Measurements from ENCODE around the gene FEM1C.

The FEM1C gene, protein sequence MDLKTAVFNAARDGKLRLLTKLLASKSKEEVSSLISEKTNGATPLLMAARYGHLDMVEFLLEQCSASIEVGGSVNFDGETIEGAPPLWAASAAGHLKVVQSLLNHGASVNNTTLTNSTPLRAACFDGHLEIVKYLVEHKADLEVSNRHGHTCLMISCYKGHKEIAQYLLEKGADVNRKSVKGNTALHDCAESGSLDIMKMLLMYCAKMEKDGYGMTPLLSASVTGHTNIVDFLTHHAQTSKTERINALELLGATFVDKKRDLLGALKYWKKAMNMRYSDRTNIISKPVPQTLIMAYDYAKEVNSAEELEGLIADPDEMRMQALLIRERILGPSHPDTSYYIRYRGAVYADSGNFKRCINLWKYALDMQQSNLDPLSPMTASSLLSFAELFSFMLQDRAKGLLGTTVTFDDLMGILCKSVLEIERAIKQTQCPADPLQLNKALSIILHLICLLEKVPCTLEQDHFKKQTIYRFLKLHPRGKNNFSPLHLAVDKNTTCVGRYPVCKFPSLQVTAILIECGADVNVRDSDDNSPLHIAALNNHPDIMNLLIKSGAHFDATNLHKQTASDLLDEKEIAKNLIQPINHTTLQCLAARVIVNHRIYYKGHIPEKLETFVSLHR

DNA sequence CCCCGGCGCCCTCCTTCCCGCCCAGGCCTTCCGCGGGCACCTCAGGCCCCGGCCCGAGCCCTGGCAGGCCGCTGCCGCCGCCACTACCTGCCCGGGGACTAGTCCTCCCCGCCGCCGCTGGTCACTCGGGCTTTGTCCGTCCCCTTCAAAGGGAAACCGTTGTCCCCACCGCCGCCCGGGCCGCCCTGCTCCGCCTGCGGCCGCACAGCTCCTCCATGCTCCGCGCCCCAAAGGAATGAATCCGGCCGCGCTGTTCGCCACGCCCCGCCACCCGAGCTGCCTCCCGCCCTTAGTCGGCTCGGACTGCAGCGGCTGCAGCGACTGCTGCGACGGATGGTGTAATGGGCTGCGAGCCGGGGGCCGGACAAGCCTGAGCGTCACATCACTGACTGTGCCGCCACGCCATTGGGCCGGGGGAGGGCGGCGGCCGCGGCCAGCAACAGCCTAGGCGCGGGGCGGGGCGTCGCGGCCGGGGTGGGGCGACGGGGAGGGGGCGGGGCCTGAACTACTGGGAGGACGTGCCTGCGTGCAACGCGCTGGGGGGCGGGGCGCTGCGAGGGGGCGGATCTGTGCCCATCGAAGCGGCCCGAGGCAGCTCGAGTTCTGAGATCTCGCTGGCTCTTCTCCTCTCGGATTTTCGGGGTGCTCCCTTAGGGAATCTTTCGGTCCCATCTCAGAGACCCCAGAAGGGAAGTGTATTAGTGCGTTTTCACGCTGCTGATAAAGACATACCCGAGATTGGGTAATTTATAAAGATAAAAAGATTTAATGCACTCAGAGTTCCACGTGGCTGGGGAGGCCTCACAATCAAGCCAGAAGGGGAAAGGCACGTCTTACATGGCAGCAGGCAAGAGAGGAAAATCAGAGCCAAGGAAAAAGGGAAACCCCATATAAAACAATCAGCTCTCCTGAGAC is at the start of gene FEM1C:
TSS of gene FEM1C (minus strand) at position 340 of the 915 bp plus-strand sequence. CDS start 1,282 bp downstream, outside the sequence.
- DNase-seq (ENCODE audit: low spot score): peak; percentile 95

DNA sequence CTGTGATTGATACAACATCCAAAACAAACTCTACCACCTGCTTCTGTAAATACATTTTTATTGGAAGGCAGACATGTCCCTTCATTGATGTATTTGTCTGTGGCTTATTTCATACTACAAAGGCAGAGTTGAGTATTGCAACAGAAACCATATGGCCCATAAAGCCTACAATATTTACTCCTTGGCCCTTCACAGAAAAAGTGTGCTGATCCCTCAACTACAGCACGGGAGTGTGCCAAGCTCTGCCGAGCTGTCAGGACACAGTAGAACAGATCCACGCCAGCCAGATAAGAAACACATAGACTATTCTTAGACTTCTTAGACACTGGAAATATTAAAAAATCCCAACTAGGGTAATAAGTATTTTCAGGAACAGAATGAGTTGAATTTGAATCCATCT is 44.5 kb upstream of the FEM1C start:
- no peak for DNase-seq (ENCODE audit: low spot score)

DNA sequence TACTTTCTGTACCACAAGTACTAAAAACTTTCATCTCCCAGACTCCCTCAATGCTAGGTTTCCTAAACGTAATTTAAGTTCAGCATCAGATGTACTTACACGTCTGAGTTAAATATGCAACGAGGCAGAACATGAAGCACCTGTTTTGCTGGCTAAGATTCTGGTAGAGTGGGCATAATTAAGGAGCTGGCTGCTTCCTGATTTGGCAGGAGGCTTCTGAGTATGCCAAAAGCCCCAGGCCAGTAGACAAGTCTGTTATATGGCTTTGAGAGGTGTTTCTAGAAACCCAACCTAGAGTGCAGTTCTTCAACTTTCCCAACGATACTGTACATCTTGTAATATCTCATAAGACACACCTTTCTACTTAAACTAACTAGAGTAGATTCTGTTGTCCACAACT is 44.1 kb upstream of the FEM1C start:
- DNase-seq (ENCODE audit: low spot score): peak; percentile 74

DNA sequence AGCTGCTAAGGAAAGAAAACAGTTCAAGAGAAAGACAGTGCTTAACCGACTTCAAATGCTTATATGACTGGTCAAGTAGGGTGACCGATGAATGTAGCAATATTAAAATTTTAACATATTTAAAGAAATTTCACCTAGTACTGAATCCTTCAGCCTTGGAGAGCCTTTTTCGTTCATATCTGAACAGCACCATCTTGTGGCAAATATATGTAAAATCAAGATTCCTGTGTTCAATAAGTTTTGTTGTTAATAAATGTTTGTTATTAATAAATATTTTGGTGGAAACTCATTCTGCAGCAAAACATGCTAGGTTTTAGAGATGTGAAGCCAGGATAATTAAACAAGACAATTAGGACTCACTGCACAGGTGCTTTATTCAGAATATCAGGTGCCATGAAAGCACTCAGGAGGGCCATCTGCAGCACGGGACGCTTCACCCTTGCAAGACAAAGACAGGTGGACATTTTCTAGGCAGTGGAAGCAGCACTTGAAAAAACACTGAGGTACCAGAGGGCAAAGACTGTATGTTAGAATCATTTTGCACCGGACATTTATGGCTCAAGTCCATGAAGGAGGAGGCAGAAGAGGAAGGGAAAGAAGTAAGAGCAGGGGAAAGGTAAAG is 42.1 kb upstream of the FEM1C start:
- peak; percentile 56 for DNase-seq (ENCODE audit: low spot score)

DNA sequence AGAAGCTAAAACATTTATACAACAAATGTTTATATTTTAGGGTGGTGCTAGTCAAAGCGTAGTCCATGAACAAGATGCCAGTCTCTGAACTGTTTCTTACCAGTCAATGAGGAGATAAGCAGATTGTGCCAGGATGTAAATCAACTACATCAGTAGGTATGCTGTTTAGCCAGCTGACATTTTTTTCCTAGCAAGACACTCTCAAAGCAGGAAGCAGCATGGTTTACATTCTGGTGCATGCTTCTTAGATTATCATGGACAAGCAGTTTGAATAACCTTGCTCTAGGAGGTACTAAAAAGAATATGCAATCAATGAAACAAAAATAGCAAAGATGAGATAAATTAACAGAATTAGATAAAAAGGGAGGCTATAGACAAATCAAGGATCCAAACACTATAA is 40.7 kb upstream of the FEM1C start:
- no peak for DNase-seq (ENCODE audit: low spot score)

DNA sequence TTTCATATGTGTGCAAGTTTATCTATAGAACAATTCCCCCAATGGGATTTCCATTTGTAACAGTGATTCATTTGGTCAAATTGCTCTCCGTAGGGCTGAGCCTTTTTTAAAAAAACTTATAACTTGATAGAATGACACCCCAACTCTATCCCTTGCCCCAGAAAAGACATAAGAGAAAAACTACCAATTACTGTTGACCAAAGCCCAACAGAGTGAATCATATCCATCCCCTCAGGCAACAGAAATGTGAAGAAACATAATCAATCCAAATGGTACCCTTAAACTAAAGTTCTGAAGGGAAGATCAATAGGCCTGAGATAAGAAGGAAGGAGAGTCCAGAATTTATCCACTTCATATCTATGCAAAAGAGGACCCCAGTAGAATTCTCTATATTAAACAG is 39.9 kb upstream of the FEM1C start:
- no peak for DNase-seq (ENCODE audit: low spot score)

DNA sequence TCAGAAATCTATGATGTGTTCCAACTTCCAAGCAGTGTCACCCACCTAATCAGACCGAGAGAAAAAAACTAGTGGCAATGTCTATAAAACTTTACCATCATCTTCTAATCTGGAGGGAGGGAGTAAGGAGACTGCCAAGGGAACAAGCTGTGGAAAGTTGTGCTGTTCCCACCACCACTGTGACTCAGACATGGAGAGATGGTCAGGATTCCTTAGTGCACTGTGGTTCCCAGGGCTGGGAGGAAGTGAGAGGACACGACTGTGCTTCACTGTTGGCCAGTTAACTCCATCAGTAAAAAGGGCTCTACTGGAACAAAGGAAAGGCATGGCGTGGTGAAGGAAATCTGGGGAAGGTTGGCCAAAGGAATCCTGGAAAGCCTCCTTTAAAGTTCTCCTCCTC is 38.9 kb upstream of the FEM1C start:
- DNase-seq (ENCODE audit: low spot score): no peak

DNA sequence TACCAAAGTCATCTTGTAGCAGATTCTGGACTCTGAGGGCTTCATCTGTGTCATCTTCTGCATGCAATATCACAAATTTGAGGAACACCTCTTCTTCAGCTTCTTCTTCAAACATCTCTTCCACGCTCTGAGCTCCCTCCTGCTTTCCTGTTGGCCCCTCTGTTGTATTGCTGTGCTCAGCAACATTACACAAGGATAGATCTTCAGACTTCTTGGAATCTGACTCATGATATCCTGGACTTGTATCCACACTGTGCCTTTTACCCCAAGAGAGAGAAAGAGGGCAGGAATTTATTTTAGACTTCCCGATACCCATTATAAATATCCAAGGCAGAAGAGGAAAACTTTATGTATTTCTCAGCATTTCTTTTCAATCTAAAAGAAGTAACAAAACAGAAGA is 36.4 kb upstream of the FEM1C start:
- no peak for DNase-seq (ENCODE audit: low spot score)

DNA sequence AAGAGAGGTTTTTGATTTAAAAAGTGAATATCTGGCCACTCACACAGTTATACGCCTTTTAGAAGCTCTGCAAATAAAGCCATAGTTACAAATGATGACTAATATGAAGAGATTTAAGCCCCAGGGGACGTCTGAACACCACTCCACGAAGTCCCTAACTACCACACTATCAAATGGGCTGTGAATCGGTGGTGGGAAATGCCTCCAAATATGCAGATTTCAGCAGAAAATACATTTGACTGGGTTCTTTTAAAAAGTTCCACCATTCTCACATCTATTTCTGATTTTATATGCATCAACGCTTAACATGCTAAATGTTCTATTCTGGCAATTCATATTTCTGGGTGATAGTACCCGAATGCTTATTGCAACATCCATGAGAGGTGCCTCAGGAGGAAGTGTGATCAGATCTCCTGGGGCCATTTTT is 35.2 kb upstream of the FEM1C start:
- DNase-seq (ENCODE audit: low spot score): no peak

DNA sequence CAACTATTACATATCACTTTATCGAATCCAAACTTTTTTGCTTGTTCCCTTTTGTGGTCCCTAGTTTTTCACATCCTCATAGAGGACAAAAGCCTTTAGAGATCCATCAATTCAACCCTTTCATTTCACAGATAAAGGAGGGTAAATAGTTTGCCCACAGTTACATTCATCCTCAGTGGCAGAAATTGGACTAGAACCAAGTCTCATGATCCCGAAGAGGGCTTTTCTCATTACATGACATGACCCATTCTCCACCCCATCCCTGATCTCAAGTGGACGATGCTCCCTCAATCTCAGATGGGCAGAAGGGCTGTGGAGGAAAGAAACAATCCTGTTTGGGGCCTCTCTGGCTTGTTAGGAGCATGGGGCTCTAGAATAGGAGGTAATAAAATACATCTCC is 34.6 kb upstream of the FEM1C start:
- no peak for DNase-seq (ENCODE audit: low spot score)

DNA sequence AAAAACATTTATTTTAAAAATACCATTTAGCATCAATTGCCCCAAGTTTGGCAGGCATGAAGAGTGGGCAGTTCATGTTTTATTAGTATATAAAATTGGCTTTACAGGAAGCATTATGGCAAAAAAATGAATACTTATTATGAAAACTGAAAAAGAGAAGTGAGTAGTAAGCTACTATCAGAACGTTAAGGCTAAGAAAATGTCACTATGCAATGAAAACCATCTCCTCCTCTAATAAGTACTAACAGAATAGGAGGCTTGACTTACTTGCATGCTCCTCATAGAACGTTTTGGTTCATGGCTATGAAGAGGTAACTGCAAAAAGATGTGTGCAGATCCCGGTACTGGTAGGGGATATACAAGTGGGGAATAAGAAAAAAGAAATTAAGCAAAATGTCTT is 34.1 kb upstream of the FEM1C start:
- DNase-seq (ENCODE audit: low spot score): no peak

DNA sequence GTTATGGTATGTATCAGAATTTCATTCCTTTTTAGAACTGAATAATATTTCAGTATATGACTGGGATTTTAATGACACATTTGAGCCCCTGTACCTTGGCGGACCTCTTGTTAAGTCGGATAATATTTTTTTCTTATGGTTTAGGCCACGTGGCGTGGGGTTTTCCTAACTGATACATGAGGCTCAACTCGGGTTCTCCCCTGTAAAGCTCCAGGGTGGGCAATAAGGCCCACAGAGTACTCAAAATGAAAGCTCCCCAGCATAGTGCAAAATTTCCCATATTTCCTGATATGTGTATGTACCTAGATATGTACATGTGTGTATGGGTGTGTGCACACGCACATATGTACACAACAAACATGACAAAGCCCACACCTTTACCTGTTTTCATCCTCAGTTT is 33.2 kb upstream of the FEM1C start:
- no peak for DNase-seq (ENCODE audit: low spot score)

DNA sequence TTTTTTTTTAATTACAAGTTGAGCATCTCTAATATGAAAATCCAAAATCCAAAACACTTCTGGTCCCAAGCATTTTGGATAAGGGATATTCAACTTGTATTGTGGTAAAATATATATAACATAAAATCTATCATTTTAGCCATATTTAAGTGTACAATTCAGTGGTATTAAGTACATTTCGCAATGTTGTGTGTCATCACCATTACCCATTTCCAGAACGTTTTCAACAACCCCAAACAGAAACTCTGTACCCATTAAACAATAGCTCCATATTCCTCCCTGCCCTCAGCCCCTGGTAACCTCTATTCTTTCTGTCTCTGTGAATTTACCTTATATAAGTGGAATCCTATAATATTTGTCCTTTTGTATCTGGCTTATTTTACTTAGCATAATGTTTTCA is 32.8 kb upstream of the FEM1C start:
- DNase-seq (ENCODE audit: low spot score): no peak

DNA sequence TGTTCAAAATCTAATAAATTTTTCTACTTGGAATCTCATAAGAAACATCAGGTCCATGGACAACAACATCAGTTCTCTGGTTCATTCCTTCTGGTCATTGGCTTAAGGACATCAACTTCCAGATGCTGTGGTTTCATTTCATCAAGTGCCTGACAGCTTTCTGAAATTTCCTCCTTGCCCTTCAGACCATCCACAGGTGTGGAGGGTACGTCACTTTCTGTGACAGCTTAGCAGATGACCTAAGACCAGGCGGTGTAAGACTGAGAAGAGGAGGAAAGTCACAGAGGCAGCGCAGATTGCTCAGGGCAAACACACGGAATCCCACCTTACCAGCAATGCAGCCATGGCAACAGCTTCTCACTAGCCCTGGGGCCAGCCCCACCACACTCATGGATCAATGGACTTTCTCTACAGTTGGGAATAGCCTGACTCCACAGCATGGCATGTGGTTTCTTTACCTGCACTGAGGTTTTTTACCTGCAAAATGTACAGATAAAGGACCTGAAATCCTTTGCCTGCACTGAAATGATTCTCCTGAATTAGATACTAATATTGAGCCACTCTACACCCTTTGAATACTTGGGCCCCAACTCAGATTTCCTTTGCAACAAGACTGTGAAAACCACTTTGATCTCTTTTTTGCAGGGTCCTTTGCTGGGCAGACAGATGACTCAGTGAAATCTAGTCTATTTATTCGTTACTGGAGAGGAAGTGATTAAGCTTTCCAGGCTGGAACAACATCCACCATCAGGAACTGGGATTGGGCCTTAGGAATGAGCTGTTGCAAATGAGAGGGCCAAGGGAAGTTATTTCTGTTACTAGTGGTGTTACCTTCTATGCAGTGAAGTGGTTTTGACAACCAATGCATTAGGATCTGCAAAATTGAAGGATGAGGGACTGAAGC is 30.8 kb upstream of the FEM1C start:
- no peak for DNase-seq (ENCODE audit: low spot score)

DNA sequence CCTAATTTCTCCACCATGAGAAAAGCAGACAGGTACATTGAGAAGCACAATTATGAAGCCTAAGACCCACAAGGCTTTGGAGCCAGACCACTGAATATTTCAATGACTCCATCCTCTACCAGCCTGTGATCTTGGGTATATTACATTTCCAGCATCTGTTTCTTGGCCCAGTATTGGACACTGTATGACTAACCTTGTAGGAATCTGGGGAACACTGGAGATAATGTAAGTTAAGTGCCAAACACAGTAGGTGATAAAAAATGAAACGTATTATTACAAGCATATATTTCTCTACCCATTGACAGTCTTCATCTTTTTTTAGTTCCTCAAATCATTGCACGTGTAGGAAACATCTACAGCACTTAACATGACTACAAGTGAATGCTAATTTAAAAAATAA is 28.6 kb upstream of the FEM1C start:
- DNase-seq (ENCODE audit: low spot score): no peak

DNA sequence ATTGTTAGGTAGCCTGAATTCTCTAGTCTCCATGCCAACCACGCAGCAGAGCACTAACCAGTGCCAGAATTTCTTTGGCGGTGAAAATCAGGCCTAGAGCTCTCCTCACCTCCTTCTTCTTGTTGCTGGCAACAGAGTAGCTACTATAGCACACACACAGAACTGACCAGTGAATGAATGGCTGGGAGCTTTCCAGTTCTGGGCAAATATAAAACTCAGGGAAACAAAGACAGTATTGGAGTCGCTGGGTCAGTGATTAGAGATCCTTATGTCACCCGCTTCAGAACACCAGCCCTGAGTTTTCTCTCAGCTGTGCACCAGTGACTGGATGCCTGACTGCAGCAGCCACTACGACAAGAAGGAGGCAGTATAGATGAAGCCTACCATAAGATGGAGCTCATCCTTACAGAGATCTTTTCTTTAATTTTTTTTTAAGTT is 26.9 kb upstream of the FEM1C start:
- DNase-seq (ENCODE audit: low spot score): peak; percentile 97

DNA sequence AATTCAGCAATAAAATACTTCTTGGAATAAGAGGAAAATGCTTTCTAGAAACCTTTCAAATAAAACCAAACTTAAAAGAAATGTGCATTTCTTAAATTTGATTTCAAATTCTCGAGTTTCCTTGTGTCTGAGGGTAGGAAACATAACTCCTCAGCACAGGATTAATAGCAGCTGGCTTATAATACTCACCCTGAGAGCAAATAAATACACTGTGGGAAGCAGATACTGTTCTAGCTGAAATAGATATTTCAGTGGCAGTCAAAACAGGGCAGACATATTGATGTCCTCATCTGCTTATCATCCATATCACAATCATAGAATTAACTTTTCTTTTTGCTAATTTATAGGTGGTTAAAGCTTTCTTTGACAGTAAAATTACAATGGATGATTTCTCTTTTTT is 24.1 kb upstream of the FEM1C start:
- DNase-seq (ENCODE audit: low spot score): no peak

DNA sequence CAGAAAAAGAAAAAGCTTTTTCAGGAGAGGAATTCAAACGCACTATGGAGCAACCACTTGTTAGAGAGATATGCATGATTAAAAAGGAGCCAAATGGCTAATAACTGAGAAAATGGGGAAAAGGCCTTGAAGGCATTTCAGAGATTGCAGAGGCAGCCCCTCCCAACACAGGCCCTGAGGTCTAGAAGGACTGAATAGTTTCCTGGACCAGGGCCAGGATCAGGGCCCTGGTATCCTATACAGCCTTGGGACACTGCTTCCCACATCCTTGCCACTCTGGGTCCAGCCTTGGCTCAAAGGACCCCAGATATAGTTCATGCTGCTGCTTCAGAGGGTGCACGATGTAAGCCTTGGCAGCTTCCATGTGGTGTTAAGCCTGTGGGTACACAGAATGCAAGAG is 20.7 kb upstream of the FEM1C start:
- no peak for DNase-seq (ENCODE audit: low spot score)

DNA sequence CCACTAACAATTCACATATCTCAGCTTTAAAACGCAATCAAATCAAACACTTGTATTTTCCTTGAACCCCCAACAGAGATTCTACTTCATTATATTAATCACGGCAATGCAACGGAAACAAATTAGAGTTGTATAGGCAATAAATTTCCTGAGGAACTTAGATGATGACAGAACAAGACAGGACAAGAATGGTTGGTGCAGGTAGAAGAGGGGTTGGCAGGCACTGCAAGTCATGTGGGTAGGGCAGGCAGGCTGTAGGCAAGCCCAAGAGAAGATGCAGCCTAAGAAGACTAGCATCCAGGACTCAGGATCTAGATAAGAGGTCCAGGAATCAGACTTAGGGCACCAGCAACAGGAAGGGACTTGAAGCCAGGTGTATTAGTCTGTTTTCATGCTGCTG is 16.6 kb upstream of the FEM1C start:
- DNase-seq (ENCODE audit: low spot score): no peak

DNA sequence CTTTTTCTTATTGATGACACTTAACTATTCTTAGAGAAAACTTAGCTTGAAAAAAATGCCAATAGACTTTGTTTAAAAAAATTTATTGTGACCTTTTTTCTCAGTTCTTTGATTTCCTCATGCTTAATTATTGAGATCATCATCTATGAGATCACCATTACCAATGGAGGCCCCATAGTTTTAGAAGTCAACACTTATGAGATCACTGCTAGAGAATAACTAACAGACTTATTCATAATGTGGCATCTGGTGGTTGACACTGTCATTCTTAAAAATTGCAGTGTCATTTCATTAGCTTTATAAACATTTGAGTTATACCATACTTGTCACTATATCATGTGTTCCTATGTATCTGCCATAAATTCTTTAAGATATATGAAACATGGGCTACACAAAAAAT is 14.9 kb upstream of the FEM1C start:
- no peak for DNase-seq (ENCODE audit: low spot score)

DNA sequence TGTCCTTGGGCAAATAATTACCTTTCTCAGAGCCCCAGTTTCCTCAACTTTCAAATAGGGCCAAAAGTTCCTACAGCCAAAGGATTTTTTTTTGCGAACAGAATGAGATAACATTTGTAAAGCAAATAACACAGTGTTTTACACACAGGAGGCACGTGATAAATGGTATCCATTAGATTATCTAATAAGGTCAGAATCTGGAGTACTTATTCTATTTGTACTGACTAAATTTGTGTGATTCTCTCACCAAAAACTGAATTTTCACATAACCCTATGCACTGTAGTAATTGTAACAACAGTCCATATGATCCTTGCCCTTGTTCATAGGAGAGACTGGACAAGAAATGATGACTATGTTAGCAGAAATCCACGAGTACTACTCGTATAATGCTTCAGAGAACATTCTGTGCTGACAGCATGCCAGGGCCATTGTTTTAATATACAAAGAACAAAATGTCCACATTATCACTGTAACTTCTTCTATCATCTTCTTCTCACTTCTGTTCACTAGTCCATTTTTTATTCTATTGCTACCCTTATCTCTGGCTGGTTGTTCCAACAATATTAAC is 13.9 kb upstream of the FEM1C start:
- DNase-seq (ENCODE audit: low spot score): no peak

Measured in cerebellar cortex (tissue), 1 donor.